UCSD-AML1 (cell line): ENCODE measurements around the gene ODAD3.
"Not testable (repeated sequence)": the region's sequence is repeated elsewhere in the genome, so short reads cannot be mapped to it uniquely, and the experiment has no call there.

Source experiments
- DNase-seq: peaks from one replicate; lab custom pipeline; 2025; ENCODE audit not compliant: unreplicated experiment; lab: John Stamatoyannopoulos, UW

The ODAD3 gene

GRCh38 chr19:11408591-11408990, 26.3 kb downstream of the ODAD3 start:
- DNase-seq: no peak

GRCh38 chr19:11406703-11407236, 28.2 kb downstream of the ODAD3 start:
- DNase-seq: not testable (repeated sequence)

DNA sequence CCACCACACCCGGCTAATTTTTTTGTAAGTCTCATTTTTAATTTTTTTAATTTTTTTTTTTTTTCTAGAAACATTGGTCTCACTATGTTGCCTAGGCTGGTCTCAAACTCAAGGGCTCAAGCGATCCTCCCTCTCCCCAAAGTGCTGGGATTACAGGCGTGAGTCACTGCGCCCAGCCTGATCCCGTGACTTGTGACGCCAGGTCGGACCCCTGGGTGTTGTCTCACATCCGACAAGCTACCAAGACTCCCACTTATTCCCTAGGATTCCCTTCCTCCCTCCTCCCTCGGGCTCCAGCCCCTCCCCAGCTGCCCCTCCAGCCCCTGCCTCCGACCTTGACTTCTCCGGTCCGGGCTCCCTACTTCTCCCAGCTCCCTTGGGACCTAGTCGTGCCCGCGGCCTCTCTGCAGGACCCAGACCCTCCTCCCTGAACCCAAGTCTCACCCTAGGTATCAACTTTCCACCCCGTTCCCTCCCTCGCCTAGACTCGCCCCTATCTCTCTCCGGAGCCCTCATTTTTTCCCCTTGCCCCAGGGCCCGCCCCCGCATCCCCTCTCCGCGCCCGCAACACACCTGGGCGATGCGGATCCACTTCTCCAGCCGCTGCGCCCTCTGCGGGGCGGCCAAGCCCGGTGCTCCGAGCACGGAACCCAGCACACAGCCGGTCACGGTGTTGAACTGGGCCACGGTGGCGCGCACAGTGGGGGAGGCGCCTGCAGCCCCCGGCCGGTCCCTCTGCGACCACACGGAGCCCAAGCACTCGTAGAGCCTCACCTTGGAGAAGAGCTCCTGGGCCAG, 28.9 kb downstream of the ODAD3 start:
- DNase-seq: no peak

- DNase-seq: no peak
Observed at GRCh38 chr19:11404588-11405222, 30.2 kb downstream of the ODAD3 start.

DNA sequence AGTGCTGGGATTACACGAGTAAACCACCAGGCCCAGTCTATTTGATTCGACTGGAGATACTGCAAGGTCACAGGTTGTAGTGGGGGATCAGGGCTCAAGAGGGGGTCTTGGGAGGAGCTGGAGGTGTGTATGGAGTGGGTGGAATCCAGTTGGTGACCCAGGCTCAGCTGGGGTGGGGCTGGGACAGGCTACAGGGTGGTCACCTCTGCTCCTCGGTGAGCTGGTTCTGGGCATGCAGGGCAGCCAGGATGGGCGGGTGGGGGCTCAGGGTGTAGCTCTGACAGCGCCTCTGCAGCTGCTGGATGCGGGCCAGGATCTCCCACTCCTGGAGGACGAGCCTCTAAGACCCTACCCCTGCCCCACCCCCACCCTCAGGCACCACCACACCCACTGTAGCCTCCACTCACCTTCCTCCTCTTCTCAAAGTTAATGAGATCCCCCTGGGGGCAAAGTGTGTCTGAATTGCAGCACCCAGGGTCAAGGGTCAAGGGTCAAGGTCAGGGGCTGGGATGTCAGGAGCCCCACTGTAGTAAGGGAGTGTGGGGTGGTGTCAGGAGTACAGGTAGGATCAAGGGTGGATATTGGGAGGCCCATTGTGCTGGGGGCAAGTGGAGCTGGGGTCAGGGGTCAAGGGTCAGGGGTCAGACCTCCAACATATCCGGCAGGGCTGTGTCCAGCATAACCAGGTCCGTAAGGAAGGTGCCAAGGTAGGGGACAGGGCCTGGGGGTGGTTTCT, 32.9 kb downstream of the ODAD3 start:
- DNase-seq: no peak

- no peak for DNase-seq
Observed at GRCh38 chr19:11400798-11401197, 34.1 kb downstream of the ODAD3 start.

DNA sequence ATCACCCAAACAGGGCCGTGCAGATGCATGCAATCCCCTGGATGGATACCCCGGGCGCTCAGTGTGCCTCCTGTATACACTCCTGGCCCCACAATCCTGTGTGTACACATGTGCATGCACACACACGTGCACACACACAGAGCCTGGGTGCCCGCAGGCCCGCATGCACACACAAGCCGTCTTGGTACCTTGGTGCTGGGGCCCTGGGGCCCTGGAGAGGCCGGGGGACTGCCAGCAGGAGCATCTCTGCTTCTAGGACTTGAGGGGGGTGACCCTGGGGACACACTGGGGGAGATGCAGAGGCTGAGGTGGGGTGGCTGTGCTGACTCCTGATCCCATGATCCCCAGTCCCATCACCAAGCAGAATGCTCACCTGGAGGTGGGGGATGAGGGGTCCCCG, 35.3 kb downstream of the ODAD3 start:
- no peak for DNase-seq

GRCh38 chr19:11397089-11397610, 37.8 kb downstream of the ODAD3 start:
- DNase-seq: no peak

GRCh38 chr19:11390933-11391680, 43.8 kb downstream of the ODAD3 start:
- DNase-seq: no peak

GRCh38 chr19:11390359-11390758, 44.6 kb downstream of the ODAD3 start:
- no peak for DNase-seq

DNA sequence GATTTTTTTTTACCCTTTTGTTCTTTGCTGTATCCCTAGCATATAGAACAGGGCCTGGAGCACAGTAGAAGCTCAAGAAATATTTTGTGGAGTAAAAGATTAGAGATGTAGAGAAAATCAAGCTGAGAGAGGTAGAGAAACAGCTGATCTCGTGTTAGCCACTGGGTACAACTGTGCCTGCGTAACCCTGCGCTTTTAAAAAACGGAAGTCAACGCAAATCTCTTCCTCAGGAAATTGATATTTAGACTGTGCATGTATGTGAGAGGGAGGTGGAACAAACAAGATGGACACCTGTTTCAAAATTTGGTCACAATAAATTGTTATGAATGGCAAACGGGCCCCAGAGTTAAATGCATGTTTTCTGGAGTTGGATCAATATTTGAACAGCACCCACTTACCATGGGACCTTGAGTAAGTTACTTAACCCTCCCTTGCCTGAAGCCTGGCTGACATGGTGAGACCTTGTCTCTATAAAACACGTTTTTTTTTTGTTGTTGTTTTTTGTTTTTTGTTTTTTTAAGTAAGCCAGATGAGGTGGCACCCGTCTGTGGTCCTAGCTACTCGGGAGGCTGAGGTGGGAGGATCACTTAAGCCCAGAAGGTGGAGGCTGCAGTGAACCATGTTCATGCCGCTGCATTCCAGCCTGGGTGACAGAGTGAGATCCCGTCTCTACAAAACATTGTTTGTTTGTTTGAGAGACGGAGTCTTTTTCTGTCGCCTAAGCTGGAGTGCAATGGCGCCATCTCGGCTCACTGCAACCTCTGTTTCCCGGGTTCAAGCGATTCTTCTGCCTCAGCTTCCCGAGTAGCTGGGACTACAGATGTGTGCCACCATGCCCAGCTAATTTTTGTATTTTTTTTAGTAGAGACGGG, 47.5 kb downstream of the ODAD3 start:
- DNase-seq: no peak

GRCh38 chr19:11384778-11385129, 50.2 kb downstream of the ODAD3 start:
- DNase-seq: no peak

GRCh38 chr19:11383706-11384048, 51.2 kb downstream of the ODAD3 start:
- DNase-seq: no peak

DNA sequence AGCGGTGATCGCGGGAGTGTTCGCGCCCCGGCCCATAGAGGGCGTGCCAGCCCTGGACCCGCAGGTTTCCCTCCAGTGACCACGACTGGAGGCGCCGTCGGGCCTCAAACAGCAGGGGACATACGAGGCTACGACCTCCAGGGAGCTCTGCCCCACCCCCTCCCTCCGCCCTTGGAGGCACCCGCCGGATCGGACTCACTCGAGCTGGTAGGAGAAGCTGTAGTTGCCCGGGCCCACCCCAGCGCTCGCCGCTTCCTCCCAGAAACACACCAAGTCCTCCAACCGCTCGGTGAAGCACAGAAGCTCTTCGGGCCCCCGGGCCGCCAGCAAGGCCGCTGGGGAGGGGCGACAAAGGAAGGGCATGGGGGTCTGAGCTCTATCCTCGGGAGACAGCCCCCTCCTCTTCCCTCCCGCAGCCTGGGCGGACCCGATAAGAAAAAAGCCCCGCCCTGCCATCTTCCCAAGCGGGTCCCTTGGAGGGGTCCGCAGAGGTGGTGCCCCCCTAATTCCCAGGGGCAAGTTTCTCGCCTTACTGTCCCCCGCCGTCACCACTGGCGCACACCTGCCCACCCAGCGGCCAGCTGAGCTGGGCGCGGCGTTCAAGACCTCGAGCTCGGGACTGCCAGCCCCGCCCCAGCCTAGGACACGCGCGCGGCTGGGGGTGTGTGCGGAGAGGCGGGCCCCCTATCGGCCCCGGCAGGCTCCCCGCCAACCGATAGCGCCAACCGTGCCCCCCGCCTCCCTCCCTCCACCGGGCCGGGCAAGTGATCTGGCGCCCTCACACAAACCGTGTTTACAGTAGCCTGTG, 51.8 kb downstream of the ODAD3 start:
- peak; percentile 77 for DNase-seq

DNA sequence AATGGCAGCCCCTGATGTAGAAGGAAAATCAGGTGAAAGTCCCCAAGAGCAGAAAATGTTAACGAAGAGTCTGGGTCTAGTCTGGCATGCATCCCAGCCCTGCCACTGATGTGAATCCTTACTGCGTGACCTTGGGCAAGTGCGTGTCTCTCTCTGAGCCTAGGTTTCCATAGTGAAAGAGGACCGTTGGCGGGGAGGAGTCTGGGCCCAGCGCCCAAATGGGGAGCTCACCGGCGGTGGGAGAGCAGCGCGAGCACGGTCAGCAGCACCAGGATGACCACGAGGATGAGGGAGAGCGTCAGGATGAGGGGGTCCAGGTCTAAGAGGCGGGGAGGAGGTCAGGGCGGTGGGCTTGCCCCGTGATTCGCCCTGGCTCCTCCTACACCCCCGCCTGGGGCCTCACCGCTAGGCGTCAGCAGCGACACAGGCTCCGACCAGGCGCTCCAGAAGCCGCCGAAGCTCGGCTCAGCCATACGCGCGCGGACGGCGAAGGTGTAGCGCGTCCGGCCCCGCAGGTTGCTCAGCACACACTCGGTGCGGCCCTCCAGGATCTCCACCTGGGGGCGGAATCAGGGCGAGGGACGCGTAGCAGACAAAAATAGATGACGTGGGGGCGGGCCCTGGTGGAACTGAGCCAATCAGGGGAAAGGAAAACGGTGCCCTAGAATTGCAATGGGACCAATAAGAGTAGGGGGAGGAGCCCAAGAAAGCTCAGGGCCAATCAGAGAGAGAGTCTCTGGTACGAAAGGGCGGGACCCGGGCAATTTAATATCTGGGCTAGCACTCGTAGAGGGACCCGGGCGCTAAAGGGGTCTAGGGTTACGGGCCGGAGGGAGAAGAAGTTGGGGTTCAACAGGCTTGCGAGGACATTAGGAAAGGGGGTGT, 54.0 kb downstream of the ODAD3 start:
- peak; percentile 90 for DNase-seq

- no peak for DNase-seq
Observed at GRCh38 chr19:11379857-11380350, 55.0 kb downstream of the ODAD3 start.

DNA sequence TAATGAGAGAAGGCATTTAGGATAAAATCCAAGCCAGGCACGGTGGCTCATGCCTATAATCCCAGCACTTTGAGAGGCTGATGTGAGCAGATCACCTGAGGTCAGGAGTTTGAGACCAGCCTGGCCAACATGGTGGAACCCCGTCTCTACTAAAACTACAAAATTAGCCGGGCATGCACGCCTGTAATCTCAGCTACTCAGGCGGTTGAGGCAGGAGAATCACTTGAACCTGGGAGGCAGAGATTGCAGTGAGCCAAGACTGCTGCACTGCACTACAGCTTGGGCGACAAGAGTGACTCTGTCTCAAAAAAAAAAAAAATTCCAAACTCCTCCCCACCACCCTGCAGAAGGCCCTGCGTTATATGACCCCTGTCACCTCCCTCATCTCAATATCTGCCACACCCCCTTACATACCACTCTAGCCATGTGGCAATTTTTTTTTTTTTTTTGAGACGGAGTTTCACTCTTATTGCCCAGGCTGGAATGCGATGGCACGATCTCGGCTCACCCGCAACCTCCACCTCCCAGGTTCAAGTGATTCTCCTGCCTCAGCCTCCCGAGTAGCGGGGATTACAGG, 55.6 kb downstream of the ODAD3 start:
- DNase-seq: not testable (repeated sequence)
